GM21723 (cell line): ENCODE measurements around the gene UNC5A.

Source experiments
- ATAC-seq: cut with Tn5 transposase; IDR thresholded peaks from one replicate; pipeline ENCODE4 v1.9.1; 2021; ENCODE audit warnings: mild to moderate bottlenecking, moderate library complexity; ENCODE audit not compliant: unreplicated experiment

UNC5A gene

DNA sequence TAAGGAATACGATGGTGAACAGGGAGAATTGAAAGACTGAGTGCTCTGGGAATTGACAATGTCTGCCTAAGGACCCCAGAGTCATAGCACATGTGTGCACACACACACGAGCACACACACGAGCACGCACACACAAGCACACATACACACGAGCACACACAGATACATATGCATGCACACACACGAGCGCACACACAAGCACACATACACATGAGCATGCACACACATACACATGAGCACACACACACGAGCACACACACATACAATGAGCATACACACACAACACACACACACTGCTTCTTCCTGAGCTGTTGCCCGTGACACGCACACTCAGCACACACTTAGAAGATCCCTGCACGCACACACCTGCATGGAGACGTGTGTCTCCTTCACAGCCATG lies 10.9 kb upstream of the UNC5A start:
- ATAC-seq = no peak

DNA sequence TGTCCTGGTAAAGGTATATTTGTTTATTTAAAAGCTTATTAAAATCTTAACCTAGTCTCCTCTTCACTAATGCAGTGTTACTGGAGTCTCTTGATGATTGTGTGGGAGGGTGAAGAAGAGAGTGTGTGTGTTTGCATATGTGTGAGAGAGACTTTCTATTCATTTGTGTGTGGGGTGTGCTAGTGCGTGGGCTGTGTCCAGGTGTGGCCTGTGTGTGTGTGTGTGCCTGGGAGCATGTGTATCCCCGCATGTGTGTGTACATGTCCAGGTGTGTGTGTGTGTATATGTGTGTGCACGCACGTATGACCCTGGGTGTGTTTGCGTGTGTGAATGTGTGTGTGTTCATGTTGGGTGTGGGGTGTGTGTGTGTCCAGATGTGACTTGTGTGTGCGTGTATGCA lies 10.3 kb upstream of the UNC5A start:
- no peak for ATAC-seq

DNA sequence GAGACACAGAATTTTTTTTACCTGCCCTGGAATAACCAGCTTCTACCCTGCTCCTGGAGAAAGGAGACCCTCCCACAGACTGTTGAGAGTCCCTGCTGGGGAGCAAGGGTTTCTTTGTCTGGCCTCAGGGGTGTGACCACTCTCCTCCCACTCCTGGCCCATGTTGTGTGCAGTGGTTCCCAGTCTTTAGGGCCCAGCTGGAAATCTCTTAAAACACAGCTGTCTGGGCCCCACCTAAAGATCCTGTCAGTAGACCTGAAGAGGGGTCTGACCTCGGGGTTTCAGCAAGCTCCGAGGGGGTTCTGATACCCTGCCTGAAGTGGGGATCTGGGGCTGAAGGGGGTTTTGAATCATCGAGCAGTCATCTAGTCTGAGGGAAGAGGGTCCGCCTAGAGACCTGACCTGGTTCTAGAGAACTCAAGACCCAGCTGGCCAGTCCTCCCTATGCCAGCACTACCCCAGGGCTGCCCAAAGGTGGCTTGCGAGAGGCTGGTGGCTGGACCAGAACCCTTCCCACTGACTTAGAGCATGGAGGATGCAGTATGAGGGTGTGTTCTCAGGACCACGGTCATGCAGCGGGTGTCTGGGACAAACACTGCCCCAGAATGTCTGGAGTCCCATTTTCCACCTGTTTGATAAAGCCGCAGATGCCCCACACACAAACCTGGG lies 8.1 kb upstream of the UNC5A start:
- no peak for ATAC-seq

DNA sequence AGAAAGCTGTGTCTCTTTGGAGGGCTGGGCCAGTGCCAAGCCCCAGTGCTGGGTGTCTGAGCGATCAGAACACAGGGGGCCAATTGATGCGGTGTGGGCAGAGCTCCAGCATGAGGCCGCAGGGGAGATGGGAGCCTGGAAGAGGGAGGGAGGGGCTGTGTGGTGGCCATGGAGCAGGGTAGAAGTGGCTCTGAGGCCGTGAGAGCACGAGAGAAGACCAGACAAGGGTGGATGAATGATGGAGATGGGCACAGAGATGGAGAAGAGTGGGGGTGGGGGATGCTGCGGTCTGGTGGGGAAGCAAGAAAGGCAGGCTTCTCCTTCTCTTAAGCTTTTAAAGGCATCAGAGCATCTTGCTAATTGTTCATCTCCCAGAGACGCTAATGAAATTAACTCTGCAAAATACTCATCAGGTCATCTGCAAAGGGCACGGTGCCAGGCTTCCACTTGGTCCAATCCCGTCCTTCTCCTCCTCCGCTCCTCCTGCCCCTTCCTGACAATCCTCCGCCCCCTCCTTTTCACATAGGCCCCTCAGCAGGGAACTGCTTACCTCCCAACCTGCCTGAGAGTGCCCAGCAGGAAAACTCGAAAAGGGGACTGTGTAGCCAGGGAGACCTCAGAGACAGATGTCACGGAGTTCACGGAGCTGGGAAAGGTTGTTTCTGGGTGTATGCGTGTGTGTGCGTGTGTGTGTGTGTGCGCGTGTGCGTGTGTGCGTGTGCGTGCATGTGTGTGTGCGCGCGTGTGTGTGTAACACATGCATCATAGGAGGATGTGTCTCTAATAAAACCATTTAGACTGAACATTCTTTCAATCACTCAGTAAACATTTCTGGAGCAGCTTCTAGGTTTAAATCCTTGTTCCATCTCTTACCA lies 7.1 kb upstream of the UNC5A start:
- ATAC-seq = no peak

DNA sequence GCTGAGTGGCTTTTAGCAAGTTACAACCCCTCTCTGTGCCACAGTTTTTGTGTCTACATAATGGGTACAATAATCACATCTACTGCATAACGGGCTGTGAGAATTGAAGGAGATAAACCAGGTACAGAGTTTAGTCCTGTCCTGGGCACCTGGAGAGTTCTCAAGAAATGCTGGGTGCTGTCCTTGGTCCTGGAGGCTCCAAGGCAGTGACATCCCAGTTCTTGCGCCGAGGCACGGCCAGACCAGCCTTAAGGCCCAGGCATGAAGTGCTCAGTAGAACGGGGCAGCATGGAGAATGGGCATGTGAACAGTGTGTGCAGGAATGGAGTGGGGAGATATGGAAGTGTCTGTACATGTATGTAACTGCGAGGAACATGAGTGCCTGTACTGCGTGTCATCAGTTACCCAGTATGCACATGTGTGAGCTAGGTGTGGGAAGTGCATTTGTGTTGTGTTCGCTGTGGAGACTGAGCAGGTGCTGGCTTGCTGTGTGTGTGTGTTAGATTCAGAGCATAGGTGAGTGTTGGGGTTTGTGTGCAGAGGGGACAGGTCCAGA lies 6.3 kb upstream of the UNC5A start:
- no peak for ATAC-seq

DNA sequence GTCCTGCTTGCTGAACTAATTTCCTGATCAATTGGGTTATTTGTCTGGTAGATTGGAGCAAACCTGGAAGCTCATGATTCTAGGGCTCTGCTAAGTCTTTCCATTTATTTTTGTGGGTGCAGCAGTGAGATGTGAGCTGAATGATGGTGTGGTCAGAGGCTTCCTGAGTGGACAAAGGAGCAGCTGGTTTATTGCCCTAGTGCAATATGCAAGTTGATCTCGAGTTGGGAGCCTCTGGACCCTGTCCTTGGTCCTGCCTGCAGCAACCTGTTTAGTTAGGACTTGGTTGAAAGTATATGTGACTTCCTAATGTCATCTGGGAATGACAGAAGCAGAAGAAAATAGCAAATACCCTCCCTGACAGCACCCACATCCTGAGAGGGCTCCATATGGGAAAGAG lies 4.2 kb upstream of the UNC5A start:
- ATAC-seq = no peak

DNA sequence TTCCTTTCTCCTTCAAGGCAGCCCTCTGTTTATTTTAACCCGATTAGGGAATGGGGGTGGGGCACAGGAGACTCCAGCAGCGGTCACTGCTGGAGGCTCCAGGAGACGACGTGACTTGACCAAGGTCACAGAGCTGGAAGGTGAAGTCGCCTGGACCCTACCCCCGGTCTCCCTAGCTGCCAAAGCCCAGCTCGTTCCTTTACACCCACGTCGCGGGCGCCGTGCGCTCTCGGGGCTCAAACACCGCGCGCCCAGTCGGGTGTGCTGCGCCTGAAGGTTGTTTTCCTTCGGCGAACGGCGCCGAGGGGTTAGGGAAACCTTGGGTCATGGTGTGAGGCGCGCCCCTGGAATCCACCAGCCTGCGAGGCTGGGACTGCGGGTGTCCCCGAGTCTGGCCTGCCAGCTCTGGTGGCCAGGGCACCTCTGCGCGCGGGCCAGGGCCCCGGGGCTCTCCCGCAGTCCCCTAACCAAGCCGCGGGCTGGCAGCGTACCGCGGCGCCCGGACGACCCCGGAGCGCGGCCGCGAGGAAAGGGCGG lies 747 bp upstream of the UNC5A start:
- ATAC-seq = no peak

DNA sequence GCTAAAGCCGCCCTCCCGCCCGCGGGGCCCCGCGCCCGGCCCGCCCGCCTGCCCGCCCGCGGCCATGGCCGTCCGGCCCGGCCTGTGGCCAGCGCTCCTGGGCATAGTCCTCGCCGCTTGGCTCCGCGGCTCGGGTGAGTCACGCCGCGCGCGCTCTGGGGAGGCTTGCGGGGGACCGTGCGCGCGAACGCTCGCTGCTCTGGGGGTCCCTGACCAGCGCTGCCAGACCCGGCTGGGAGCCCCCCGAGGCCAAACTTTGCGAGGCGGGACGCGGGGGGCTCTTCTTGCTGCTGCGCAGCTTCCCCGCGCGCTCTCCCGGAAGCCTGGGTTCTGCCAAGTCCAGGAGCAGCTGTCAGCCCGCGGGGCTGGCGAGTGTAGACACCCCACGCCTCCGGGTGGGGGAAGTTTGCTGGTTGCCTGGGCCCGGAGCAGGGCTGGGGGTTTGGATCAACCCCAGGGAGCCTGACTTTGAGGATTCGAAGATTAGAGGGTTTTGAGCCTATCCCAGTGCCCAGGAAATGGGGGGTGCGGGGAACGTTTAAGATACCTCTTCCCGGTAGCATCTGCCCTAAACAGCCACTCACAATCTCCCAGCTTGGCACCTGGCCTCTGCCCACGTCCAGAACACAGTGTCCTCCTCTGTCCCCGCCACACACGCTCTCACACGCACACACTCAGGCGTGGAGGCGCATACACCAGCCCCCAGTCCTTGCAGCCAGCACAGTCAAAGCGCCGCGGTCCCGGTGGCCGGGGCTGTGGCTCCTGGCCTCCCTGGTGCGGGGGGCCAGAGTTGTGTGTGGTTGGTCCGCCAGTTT lies 535 bp downstream of the UNC5A start:
- ATAC-seq = no peak

DNA sequence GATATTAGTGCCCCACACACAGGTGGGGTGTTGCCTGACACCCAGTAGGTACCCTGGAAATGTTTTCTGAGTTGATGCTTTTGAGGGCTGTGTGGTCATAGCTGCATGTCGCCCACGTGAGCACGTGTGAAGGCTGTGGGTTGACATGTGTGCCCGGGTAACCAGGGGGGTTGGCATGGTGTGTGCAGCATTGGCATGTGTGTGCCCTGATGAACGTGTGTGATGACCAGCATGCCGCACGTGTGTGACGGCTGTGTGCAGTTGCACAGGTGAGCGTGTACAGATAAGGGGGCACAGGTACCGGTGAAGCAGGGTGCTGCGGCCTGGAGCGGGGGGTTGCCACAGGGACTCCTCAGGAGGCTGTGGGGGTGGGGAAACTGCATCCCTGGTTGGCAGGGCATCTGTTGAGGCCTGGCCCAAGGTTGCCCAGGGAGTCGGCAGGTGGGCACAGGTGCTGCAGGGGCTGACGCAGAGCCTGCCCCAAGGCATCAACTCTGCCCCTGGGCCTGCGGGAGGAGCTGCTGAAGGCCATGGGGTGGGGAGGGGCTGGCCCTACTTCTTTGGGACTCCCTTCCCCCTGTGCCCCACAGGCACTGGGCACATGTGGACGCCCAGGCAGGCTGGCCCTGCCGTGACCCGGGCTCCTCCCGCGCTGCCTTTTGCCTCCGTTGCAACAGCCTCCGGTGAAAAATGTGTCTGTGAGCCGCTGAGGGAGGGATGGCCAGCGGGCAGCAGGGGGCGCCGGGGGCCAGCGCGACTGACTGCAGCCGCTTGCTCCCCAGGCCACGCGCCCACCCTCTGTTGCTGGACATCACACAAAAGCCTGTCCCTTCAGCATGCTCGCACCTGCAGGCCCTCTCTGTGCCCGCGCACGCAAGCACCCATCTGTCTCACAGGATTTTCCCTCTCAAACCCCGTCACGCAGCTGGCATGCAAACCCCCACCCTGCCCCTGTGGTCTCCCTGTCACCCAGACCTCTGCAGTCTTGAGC lies 2.2 kb downstream of the UNC5A start:
- no peak for ATAC-seq

DNA sequence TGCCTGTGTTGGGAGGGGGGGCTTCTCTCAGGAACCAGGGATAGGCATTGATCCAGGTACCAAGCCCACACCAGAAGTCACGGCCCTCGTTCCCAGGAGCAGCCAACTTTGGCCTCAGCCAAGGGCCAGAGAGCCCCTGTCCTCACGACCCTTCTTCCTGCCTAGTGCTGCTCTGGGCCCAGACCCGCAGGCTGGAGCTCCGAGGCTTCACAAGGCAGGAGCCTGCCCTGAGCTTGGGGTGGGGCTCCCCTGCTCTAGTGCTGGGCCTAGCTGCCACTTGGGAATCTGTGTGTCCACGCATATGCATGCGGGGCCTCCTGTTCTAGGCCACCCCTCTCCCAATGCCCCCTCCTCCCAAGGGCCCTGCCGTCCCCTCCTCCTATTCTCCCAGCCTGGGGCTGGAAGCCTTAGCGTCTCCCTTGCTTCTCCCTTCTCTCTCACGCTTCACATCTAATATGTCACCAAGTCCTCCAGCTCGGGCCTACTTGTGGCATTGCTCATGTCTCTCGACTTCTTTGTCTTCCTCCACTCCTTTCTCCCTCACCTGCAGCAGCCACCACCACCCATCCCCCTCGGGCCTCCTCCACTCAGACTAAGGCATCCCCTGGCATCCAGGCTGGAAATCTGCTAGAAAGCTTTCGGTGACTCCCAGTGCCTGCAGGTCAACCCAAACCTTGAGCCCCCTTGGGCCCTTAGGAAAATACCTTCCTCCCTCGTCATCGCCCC lies 3.4 kb downstream of the UNC5A start:
- ATAC-seq = no peak

DNA sequence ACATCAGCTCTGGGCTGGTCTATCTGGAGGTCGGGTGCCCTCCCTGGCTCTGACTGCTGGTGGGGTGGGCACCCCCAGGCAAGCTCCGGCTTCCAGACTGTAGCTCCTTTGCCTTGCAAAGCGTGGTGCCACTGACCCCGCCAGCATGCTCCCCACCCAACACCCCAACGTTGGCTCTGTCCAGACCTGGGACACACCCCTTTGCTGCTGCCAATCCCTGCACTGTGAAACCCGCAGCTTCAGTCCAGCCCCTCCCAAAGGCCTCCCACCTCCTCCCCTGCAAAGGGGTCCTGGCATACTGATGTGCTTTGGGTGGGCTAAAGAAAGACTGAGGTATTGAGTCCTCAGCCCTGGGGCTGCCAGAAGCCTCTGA lies 3.9 kb downstream of the UNC5A start:
- no peak for ATAC-seq

DNA sequence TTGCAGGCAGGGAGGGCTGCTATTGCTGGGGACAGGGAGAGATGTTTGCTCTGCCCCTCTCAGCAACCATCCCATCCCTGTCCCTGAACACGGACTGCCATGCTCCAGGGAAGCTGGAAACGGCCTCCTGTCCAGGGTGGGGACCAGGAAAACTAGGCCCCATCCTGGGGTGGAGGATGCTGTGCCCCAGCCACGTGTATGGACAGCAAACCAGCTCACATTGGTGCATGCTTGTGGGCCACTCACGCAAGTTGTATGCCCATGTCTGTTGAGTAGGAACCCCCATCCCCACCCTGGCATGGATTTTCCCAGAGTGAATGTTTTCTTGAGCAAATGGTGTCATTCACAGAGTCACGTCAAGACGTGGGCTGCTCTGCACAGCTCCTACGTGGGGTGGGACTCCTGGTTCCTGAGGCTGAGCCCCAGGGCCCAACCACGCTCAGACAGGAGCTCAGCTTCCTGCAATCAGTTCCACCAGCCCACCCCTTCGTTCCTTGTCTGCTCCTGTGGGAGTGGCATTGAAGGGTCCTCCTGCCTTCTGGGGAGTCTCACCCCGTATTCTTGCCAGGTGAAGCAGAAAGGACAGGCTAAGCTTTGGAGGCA lies 4.6 kb downstream of the UNC5A start:
- ATAC-seq = no peak

DNA sequence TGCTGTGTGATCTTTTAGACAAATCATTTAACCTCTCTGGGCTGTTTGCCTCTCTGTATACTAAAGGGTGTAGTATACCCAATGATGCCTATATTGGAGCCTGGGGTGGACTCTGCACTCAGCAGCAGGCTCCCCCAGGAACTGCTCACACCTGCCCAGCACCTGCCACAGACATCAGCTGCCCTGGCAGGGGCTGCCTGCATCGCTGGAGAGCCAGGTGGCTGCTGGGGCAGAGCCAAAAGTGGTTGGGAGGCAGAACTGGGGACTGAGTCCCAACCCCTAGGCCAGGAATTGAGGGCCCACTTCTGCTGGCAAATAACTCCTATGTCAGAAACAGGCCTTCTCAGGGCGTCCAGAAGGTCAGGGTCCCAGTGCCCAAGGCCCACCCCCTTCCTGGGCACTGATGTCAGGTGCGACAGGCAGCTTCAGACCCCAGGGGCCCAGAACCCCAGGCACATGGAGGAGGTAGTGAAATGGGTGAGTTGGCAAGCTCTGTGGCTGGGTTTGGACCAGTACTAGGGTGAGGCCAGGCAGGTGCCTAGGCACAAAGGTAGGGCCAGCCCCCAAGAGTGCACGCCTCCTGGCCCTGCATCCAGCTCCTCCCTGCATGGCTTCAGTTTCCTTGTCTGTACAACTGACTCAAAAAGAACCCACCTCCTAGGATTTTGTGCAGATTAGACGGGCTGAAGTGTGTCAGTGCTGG lies 5.8 kb downstream of the UNC5A start:
- ATAC-seq = no peak

DNA sequence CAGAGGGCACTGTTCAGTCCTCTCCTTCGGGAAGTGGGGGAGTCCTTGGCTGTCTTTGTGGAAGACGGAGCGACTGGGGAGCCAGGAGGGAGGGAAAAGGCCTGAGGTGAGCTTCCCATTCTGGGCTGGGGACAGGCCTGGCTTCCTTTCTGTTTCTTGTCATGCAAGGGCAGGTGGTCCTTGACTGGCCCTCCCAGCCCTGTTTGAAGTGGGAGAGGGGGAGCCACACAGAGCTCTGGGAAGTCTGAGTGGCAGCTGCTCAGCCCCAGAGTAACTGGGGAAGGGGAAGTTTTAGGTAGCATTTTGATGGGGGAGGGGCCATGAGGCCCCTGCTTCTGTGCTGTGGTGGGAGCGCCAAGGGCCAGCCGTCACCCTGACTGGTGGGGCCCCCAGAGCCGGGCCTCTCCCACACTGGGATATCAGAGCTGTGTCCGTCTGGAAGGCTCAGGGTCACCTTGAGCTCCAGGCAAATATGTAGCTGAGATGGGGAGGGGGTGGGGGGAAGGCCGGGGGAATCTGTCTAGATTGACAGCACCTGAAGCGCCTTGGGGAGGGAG lies 6.5 kb downstream of the UNC5A start:
- no peak for ATAC-seq

DNA sequence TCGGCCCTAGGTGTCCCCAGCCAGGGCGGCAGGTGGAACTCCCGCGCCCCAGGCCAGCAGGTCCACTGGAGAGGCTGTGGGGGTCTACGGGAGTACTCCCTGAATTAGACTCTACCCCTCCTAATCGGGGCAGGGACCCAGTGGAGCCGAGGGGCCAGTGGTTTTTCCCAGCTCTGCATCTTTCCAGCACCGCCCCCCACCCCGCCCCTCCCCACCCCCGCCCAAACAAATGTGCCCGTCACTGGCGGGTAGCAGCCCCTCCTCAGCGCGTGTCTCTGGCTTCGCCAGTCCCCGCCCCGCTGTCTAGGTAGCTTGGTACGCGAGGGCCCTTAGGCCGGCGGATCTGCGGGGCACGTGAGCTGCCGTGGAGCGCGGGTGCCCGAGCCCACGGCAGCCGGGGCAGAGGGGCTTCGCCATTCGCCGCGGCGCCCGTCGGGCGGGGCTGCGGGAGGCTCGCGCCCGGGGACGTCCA lies 7.0 kb downstream of the UNC5A start:
- ATAC-seq = no peak

DNA sequence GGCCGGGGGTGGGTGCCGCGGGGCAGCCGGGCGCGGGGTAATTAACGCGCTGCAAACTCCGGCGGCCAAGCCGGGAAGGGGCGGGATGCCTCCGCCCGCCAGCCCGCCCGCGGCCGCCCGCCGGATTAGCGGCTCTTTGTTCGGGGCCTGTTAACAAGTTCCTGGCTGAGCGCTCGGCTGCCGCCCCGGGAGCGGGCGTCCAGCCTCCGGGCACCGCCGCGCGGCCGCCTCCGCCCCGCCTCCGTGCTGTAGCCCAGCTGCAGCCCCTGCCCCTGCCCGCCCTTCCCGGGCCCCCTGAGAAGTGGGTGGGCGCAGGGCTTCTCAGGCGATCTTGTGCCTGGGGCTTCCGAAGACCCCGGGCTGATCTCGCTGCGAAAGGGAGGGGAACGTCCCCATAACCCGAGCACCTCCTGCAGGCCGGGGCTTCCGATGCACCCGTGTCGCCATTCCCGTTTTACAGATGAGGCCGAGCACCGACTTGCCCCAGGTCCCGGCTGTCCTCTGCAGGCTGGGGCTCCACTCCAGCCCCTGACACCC lies 7.5 kb downstream of the UNC5A start:
- no peak for ATAC-seq

DNA sequence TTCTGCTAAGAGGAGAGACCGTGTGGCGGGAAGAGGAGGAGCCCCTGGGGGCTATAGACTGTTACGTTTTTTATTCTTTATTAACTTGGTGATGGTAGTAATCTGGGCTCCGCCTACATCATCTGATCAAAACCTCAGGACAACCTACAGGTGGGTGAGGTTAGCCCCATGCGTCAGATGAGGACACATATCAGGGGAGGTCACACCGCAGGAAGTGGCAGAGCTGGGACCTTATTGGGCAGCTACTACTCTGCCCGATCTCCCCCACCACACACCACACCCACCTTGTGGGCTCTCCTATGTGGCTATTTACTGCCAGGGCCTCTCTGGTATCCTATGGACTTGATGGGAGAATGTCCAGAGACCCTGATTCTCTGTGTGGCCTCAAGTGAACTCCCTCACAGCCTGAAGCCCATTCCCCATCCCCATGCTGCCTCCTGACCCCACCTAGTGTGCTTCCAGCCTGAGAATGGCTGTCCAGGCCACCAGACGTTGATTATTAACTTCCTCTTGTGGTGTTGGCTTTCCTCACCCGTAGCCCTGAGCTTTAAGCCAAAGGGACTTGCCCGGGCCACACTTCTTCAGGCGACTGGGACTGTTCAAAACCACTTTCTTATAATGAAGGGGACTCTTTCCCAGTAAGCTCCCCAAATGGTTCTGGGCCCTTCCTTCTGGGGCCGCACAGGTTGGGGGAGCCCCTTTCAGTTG lies 8.2 kb downstream of the UNC5A start:
- ATAC-seq = no peak
